A549 treated with Mapracorat at 1 μM for 4 hours (cell line): ENCODE results near the gene MT1H. TPM values are rescaled to one million over a fixed set of nuclear protein-coding genes. Genes with fewer than 3 reads are reported as not detected.

ENCODE experiments used
- total RNA-seq: library from RNA; stranded (reverse); fragments of 200-300 nt; extraction: Qiagen RNA extraction; gene quantifications from 5 replicates; pipeline ENCODE4 v1.2.3, GENCODE V29; 2022

Gene MT1H
- not detected in 5 replicates for total RNA-seq

GRCh38 chr16:56669005-56669839 lies at the start of gene MT1H:
Gene MT1H (plus strand): TSS chr16:56669814. CDS start chr16:56669885, 71 bp downstream.

GRCh38 chr16:56625140-56625942 lies 44.3 kb upstream of the MT1H start, which contains the start of gene MT1E:
Gene MT1E (plus strand): TSS chr16:56625781. CDS start chr16:56625852, 71 bp downstream.

GRCh38 chr16:56632156-56632847 lies 37.3 kb upstream of the MT1H start, which contains the start of gene MT1M:
Gene MT1M (plus strand): TSS chr16:56632659. CDS start chr16:56632732, 73 bp downstream.

GRCh38 chr16:56637814-56638750 lies 31.5 kb upstream of the MT1H start, which contains the start of gene MT1A:
Gene MT1A (plus strand): TSS chr16:56638666. CDS start chr16:56638739, 73 bp downstream.

GRCh38 chr16:56651586-56651985 lies 18.0 kb upstream of the MT1H start, which contains the start of gene MT1B:
Gene MT1B (plus strand): TSS chr16:56651886. CDS start chr16:56651954, 68 bp downstream.

GRCh38 chr16:56657555-56658326 lies 11.9 kb upstream of the MT1H start, which contains the start of gene MT1F:
Gene MT1F (plus strand): TSS chr16:56657959. CDS start chr16:56658059, 100 bp downstream.

GRCh38 chr16:56667581-56668571 lies 1.7 kb upstream of the MT1H start, which contains the start of gene MT1G:
Gene MT1G (minus strand): TSS chr16:56668065. CDS start chr16:56667993, 72 bp downstream.

GRCh38 chr16:56681939-56682702 lies 12.5 kb downstream of the MT1H start, which contains the start of gene MT1X:
Gene MT1X (plus strand): TSS chr16:56682470. CDS start chr16:56682541, 71 bp downstream.

Other genes starting within 250 kb of the MT1H start
- 60.1 to 73.6 TPM (median 67.2 TPM) in 5 replicates for gene AMFR, start 244.3 kb upstream of the MT1H start, total RNA-seq
- gene NUDT21, start 218.5 kb upstream of the MT1H start, total RNA-seq, result 99.1 to 127 TPM (median 121 TPM) in 5 replicates
- gene OGFOD1, start 218.3 kb upstream of the MT1H start, total RNA-seq, result 66.1 to 90.4 TPM (median 77.6 TPM) in 5 replicates
- gene BBS2, start 149.8 kb upstream of the MT1H start, total RNA-seq, result 16.4 to 24.9 TPM (median 21.6 TPM) in 5 replicates
- not detected in 5 replicates for gene MT4, start 104.7 kb upstream of the MT1H start, total RNA-seq
- 0.29 to 0.64 TPM (median 0.48 TPM) in 3 of 5 replicates, not detected in the others for gene MT3, start 80.3 kb upstream of the MT1H start, total RNA-seq
- gene MT2A, start 61.2 kb upstream of the MT1H start, total RNA-seq, result 1,681 to 2,830 TPM (median 2,314 TPM) in 5 replicates
- gene MT1E, start 44.0 kb upstream of the MT1H start, total RNA-seq, result not detected in 5 replicates
- gene MT1M, start 37.2 kb upstream of the MT1H start, total RNA-seq, result not detected in 5 replicates
- 20.9 to 34.1 TPM (median 28.8 TPM) in 5 replicates for gene MT1A, start 31.1 kb upstream of the MT1H start, total RNA-seq
- 0.54 to 0.70 TPM (median 0.61 TPM) in 3 of 5 replicates, not detected in the others for gene MT1B, start 17.9 kb upstream of the MT1H start, total RNA-seq
- gene MT1F, start 11.9 kb upstream of the MT1H start, total RNA-seq, result 17.4 to 29.3 TPM (median 19.9 TPM) in 5 replicates
- gene MT1G, start 1.7 kb upstream of the MT1H start, total RNA-seq, result not detected in 5 replicates
- 443 to 894 TPM (median 703 TPM) in 5 replicates for gene MT1X, start 12.7 kb downstream of the MT1H start, total RNA-seq
- 87.9 to 108 TPM (median 101 TPM) in 5 replicates for gene NUP93, start 60.3 kb downstream of the MT1H start, total RNA-seq
- not detected in 5 replicates for gene SLC12A3, start 195.4 kb downstream of the MT1H start, total RNA-seq